Fibroblast of pulmonary artery (primary cell): Measurements from ENCODE around the gene PNPO.

ENCODE experiments used
- DNase-seq: peaks from one replicate; pipeline ENCODE4 v3.0.0-alpha.2; 2010; ENCODE audit warnings: low read depth
- H3K4me3 ChIP-seq: replicated peaks from 2 replicates; pipeline ENCODE4 v1.5.1; 2011; ENCODE audit warnings: low read depth, mild to moderate bottlenecking, control low read depth, low read length, moderate library complexity
- TF ChIP-seq, protein P1 (sequence below): IDR thresholded peaks from 2 replicates; pipeline ENCODE4 v1.5.1; 2011; ENCODE audit warnings: mild to moderate bottlenecking, control low read depth, low read length, inconsistent platforms; ENCODE audit errors: missing control alignments

The PNPO gene

DNA sequence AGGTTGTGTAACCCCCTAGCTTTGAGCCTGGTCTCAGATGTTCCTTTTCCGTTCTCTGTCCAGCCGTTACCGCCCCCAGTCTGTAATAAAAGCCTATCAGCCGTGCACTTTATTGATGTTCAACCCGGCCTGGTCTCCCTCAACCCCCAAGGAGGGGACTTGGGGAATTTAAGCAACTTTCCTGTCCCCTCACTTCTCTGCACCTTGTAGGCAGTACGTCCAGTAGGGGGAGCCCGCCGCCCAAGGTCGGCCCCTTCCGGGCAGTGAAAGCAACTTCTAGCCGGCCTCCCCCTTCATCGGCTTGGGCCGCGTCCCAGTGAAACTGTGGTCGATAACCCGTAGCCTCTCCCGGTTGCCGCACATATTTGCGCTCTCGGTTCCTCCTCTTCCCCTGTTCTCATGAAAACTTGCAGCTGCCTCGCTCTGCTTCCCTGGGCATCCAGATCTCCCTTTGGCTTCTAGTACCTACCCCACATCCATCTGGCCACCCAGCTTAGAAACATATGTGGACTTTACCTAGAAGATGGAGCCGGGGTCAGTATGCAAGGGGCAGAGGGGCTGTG is 7.9 kb downstream of the PNPO start:
- DNase-seq = peak; percentile 86
- peak overlapping the region; percentile 30 for H3K4me3 ChIP-seq
- TF ChIP-seq, protein P1, sequence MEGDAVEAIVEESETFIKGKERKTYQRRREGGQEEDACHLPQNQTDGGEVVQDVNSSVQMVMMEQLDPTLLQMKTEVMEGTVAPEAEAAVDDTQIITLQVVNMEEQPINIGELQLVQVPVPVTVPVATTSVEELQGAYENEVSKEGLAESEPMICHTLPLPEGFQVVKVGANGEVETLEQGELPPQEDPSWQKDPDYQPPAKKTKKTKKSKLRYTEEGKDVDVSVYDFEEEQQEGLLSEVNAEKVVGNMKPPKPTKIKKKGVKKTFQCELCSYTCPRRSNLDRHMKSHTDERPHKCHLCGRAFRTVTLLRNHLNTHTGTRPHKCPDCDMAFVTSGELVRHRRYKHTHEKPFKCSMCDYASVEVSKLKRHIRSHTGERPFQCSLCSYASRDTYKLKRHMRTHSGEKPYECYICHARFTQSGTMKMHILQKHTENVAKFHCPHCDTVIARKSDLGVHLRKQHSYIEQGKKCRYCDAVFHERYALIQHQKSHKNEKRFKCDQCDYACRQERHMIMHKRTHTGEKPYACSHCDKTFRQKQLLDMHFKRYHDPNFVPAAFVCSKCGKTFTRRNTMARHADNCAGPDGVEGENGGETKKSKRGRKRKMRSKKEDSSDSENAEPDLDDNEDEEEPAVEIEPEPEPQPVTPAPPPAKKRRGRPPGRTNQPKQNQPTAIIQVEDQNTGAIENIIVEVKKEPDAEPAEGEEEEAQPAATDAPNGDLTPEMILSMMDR = peak; percentile 81

DNA sequence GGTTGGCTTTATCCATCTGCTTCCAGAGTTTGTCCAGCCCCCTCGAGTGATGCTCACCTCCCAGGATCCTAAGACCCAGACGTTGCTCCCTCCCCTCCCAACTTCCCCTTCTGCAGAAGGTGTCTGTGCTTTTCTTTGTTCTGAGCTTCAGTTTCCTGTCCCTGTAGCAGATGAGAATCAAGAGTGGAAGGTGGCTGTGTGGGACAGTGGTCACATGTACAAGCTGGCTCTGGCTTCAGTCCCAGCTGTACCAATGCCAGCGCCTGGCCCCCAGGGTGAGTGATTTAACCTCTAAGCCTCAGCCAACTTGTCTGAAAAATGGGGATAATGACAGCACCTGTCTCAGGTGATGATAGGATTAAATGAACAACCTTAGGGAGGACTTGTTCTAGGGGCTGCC is 8.6 kb downstream of the PNPO start:
- DNase-seq = no peak
- H3K4me3 ChIP-seq = no peak overlapping the region
- TF ChIP-seq, protein P1 = no peak

GRCh38 chr17:47950448-47950847 is 9.1 kb downstream of the PNPO start:
- H3K4me3 ChIP-seq = no peak overlapping the region
- DNase-seq = no peak
- TF ChIP-seq, protein P1 = no peak

DNA sequence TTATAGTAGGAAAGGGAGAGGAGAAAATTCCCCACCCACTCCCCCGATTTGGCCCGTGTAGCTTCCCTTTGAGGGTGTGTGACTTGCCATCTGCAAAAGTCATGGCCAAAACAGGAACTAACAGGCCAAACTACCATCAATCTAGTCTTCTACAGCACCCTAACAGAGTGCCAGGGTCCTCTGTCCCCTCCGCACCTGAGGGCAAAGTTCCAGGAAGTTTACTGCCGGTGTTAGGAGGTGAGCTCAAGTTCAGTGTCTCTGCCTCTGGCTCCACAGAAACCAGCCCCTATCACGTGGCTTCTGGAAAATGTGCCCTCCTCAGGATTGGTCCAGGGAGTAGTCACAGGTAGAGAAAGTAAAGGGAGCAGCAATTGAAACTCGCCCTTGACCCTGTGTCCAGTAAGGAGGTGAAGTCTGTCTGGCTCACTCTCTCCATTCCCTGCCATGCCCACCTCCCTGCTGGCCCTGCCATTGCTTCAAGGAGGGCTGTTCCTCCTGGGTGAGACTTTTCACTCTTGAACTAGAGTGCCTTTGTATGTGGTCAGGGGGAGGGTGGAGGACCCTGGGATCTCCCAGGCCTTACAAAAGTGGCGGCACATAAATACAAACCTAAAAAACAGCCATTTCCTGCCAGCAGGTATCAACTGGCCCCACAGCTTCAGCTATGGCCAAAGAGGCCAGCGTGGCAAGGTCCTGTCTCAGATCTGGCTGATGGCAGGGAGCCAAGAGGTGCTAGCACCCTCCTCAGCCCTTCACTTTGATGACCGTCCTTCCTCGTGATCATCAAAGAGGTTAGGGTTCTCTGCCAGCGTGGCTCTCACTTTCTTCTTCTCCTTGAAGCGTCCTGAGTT is 11.0 kb downstream of the PNPO start:
- H3K4me3 ChIP-seq = no peak overlapping the region
- no peak for DNase-seq
- TF ChIP-seq, protein P1 = no peak

DNA sequence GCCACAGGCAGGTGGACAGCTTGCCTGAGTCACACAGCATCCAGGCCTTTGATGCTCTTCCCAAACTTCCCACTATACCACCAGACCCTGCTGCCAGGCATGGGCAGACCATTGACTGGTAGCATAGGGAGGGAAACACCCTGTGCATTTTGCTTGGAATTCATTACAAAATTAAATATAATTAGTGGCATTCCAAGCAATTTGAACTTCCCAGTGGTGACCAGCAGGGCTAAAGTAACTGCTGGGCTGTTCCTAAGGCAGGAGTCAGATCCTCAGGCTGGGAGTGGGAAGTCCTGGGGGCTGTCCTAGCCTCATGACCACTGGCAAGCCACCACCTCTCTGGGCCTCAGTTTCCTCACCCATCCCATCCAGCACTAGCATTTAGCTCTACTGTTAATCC is 12.5 kb downstream of the PNPO start:
- H3K4me3 ChIP-seq = no peak overlapping the region
- TF ChIP-seq, protein P1 = no peak
- no peak for DNase-seq

DNA sequence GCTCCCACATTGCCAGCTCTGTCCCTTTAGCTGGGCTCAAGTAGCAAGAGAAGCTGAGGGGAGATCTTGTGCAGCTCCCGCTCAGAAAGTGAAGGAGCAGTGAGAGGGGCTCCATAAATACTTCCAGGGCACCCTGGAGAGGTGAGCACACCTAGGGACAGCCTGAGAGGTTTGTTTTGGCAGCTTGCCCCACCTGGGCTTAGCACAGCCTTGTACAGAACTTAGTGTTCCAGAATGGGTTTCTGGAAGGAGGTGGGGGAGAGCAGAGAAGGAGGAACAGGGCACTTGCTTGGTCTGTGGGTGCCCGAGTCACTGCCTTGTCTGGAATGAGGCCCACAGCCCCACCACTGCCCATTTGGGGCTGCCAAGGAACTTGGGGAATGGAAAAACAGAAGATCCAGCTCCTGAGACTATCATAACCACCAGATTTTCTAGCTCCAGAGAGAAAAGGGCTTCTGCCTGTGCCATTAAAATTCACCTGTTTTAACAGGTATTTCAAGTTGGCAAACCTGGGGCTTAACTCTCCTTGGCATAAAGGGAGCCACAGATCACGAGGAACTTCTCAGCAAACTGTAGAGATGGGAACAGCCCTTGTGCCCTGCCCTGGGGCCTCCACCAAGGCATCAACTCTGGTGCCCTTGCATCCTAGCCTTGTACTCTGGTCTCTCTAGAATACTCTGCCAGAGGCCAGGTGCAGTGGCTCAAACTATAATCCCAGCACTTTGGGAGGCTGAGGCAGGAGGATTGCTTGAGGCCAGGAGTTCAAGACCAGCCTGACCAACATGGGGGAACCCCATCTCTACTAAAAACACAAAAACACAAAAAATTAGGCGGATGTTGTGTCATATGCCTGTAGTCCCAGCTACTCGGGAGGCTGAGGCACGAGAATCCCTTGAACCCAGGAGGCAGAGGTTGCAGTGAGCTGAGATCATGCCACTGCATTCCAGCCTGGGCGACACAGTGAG is 14.4 kb downstream of the PNPO start:
- no peak for DNase-seq
- H3K4me3 ChIP-seq = no peak overlapping the region
- TF ChIP-seq, protein P1 = no peak
